ENCODE results near the gene RBPJL. TPM values are rescaled to one million over a fixed set of nuclear protein-coding genes. Genes with fewer than 3 reads are reported as not detected.

Gene RBPJL
- total and polyA plus RNA-seq, 2 of the 8 experiments (the other 6 are each of a cell fraction or from before 2014, with no cell fraction given): 0.67 to 1.3 TPM

DNA sequence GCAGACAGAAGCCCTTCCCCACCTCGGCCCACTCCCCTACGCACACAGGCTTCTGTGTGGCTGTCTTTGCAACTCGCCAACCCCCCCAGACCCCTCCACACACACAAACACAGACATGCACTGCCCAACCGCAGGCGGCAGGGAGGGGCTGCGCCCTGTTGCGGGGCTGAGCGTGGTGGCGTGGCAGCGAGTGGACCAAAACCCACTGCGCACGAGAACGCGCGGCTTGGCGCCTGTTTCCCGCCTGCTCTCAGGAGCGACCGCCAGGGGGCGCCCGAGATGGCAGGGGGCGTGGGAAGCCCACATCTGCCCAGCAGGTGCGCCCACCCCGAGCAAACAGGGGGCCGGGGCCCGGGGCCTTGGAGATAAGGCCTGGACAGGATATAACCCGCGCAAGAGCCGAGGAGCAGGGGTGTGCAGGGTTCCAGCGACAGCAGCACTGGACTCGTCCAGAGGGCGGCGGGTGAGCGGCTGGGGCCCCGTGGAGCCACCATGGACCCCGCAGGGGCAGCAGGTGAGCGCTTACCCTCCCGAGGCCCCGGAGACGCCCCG lies at the start of gene RBPJL (continued):
- TF ChIP-seq CHD7 (IDR thresholded peaks at IDR 0.05; ENCODE audit: insufficient replicate concordance, low read length): no peak
- no peak for TF ChIP-seq BRCA1 (IDR thresholded peaks at IDR 0.05; ENCODE audit: low read depth, low read length)
- TF ChIP-seq POLR2A (IDR thresholded peaks at IDR 0.05; ENCODE audit: control extremely low read depth in 1 of 2, low read depth in 2 of 2, low read length in 2 of 2): no peak
- TF ChIP-seq POLR2AphosphoS5 (IDR thresholded peaks at IDR 0.05; ENCODE audit: low read depth, low read length): no peak
